ENCODE results near the gene HTR6. TPM values are rescaled to one million over a fixed set of nuclear protein-coding genes. Genes with fewer than 3 reads are reported as not detected.

Gene HTR6
- polyA plus RNA-seq, 1 donor from 2014 or later, result not detected

DNA sequence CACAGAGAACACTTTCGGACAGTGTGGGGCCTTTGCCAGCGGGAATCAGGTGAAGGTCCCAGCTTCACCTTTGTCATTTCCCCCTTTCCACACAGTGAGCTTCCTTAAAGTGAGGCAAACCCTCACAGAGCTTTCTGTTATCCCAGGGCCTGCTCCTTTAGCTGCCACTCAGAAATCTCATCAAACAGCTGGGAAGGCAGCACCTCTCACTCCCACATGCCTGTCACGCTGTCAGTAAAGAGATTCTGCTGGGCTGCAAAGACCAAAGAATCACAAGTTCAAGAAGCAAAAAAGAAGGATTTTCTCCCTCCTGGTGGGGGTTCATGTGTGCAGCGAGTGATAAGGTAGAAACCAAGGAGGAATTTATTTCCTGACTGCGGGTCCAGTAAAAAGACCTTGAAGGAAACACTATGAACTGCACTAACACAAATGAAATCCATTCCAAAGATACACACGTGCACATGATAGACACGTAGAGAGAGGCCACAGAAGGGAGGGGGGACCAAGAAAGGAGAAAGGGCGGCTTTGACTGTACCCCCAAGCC, 44.0 kb downstream of the HTR6 start:
- TF ChIP-seq TAF1 (IDR thresholded peaks at IDR 0.05; ENCODE audit: low read depth), result no peak
- no peak for TF ChIP-seq RAD21 (conservative IDR thresholded peaks at IDR 0.05)
- TF ChIP-seq MXI1 (conservative IDR thresholded peaks at IDR 0.05; ENCODE audit: poor library complexity, severe bottlenecking), result peak; percentile 24
- TF ChIP-seq EZH2 (IDR thresholded peaks at IDR 0.05; ENCODE audit: borderline replicate concordance, insufficient read depth, low read length, poor library complexity, severe bottlenecking), result no peak
- peak; percentile 65 for TF ChIP-seq EP300 (conservative IDR thresholded peaks at IDR 0.05; ENCODE audit: poor library complexity, severe bottlenecking)
- TF ChIP-seq, protein P1, sequence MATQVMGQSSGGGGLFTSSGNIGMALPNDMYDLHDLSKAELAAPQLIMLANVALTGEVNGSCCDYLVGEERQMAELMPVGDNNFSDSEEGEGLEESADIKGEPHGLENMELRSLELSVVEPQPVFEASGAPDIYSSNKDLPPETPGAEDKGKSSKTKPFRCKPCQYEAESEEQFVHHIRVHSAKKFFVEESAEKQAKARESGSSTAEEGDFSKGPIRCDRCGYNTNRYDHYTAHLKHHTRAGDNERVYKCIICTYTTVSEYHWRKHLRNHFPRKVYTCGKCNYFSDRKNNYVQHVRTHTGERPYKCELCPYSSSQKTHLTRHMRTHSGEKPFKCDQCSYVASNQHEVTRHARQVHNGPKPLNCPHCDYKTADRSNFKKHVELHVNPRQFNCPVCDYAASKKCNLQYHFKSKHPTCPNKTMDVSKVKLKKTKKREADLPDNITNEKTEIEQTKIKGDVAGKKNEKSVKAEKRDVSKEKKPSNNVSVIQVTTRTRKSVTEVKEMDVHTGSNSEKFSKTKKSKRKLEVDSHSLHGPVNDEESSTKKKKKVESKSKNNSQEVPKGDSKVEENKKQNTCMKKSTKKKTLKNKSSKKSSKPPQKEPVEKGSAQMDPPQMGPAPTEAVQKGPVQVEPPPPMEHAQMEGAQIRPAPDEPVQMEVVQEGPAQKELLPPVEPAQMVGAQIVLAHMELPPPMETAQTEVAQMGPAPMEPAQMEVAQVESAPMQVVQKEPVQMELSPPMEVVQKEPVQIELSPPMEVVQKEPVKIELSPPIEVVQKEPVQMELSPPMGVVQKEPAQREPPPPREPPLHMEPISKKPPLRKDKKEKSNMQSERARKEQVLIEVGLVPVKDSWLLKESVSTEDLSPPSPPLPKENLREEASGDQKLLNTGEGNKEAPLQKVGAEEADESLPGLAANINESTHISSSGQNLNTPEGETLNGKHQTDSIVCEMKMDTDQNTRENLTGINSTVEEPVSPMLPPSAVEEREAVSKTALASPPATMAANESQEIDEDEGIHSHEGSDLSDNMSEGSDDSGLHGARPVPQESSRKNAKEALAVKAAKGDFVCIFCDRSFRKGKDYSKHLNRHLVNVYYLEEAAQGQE (IDR thresholded peaks at IDR 0.05; ENCODE audit: borderline replicate concordance), result peak; percentile 39
- Histone ChIP-seq H3K27me3 (ENCODE audit: insufficient read depth, low read depth, low read length) (no peaks in the 10 kb centered on the region), H3K9ac (ENCODE audit: low read length) (peak overlapping the region; percentile 9), H2AFZ (ENCODE audit: low read depth, low read length) (no peak overlapping the region), H3F3A (ENCODE audit: insufficient read depth, low read length, poor library complexity, severe bottlenecking) (no peaks in the 10 kb centered on the region), H3K36me3 (ENCODE audit: insufficient read depth, low read length) (no peaks in the 10 kb centered on the region), H3K79me2 (replicated peaks; ENCODE audit: insufficient read depth, low read length) (no peaks in the 10 kb centered on the region), H3K9me3 (ENCODE audit: low read length) (no peaks in the 10 kb centered on the region), H3K9me2 (ENCODE audit: insufficient read depth, low read length) (no peaks in the 10 kb centered on the region), H4K20me1 (ENCODE audit: insufficient read depth) (no peaks in the 10 kb centered on the region), H3K4me2 (ENCODE audit: low read length) (no peak overlapping the region), H3K27ac (ENCODE audit: low read length) (peak overlapping the region; percentile 29), H3K4me3 (ENCODE audit: low read length) (peak overlapping the region; percentile 24)

DNA sequence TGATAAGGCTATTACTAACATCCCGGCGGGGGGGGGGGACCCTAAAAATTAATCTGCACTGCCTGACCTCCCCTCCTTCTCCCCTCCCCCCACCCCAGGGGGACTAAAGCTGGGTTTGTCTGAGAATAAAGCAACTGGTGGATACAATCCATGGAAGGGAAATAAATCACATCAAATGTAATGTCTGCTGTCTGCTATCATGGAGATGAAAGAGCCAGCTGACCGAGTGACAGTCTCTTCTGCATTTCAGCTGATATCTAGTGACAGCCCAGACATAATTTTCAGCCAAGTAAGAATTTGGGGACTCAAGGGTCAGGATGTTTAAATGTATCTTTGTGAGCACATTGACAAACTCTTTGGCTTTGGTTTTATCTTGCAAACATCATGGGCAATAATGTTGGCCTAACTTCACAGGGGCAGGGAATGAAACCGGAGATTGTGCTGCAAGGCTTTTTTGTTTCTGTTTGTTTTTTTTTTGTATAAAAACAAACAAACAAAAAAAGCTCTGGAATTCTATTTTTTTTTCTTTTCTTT, 44.7 kb downstream of the HTR6 start:
- Histone ChIP-seq H3K27ac (ENCODE audit: low read length) (no peak overlapping the region), H3K36me3 (ENCODE audit: insufficient read depth, low read length) (no peaks in the 10 kb centered on the region), H3K9ac (ENCODE audit: low read length) (no peak overlapping the region), H3K4me2 (ENCODE audit: low read length) (no peak overlapping the region), H3K9me3 (ENCODE audit: low read length) (no peaks in the 10 kb centered on the region), H3K9me2 (ENCODE audit: insufficient read depth, low read length) (no peaks in the 10 kb centered on the region), H3K79me2 (replicated peaks; ENCODE audit: insufficient read depth, low read length) (no peaks in the 10 kb centered on the region), H2AFZ (ENCODE audit: low read depth, low read length) (no peak overlapping the region), H4K20me1 (ENCODE audit: insufficient read depth) (no peaks in the 10 kb centered on the region), H3K27me3 (ENCODE audit: insufficient read depth, low read depth, low read length) (no peaks in the 10 kb centered on the region), H3F3A (ENCODE audit: insufficient read depth, low read length, poor library complexity, severe bottlenecking) (no peaks in the 10 kb centered on the region), H3K4me3 (ENCODE audit: low read length) (no peak overlapping the region)
- no peak for TF ChIP-seq TAF1 (IDR thresholded peaks at IDR 0.05; ENCODE audit: low read depth)
- no peak for TF ChIP-seq EZH2 (IDR thresholded peaks at IDR 0.05; ENCODE audit: borderline replicate concordance, insufficient read depth, low read length, poor library complexity, severe bottlenecking)
- TF ChIP-seq, protein P2, sequence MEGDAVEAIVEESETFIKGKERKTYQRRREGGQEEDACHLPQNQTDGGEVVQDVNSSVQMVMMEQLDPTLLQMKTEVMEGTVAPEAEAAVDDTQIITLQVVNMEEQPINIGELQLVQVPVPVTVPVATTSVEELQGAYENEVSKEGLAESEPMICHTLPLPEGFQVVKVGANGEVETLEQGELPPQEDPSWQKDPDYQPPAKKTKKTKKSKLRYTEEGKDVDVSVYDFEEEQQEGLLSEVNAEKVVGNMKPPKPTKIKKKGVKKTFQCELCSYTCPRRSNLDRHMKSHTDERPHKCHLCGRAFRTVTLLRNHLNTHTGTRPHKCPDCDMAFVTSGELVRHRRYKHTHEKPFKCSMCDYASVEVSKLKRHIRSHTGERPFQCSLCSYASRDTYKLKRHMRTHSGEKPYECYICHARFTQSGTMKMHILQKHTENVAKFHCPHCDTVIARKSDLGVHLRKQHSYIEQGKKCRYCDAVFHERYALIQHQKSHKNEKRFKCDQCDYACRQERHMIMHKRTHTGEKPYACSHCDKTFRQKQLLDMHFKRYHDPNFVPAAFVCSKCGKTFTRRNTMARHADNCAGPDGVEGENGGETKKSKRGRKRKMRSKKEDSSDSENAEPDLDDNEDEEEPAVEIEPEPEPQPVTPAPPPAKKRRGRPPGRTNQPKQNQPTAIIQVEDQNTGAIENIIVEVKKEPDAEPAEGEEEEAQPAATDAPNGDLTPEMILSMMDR (IDR thresholded peaks at IDR 0.05; ENCODE audit: poor library complexity, severe bottlenecking), result no peak
- TF ChIP-seq, protein P1 (IDR thresholded peaks at IDR 0.05; ENCODE audit: borderline replicate concordance), result no peak

All from neural cell (in vitro differentiated cells).